Hepatocyte (in vitro differentiated cells): Measurements from ENCODE around the gene NKAIN2. TPM values are rescaled to one million over a fixed set of nuclear protein-coding genes. Genes with fewer than 3 reads are reported as not detected.

Experiments used
- DNase-seq: peaks from one replicate; pipeline ENCODE4 v3.0.0-alpha.2; 2016; ENCODE audit warnings: low spot score
- H2AFZ ChIP-seq: fragments of 200-600 bp; sonication (generic); 2 replicates; pipeline ENCODE4 v1.6.0; 2016; ENCODE audit warnings: antibody characterized with exemption, mild to moderate bottlenecking
- H3K27ac ChIP-seq: fragments of 200-600 bp; sonication (generic); 2 replicates; pipeline ENCODE4 v1.5.1; 2016; ENCODE audit warnings: mild to moderate bottlenecking
- H3K27me3 ChIP-seq: fragments of 200-600 bp; sonication (generic); 2 replicates; pipeline ENCODE4 v1.6.1; 2016
- H3K36me3 ChIP-seq: fragments of 200-600 bp; sonication (generic); replicated peaks from 2 replicates; pipeline ENCODE4 v1.5.1; 2016; ENCODE audit warnings: low read depth; ENCODE audit not compliant: insufficient read depth
- H3K4me1 ChIP-seq: fragments of 200-600 bp; sonication (generic); 2 replicates; pipeline ENCODE4 v1.5.1; 2016; ENCODE audit warnings: mild to moderate bottlenecking, moderate library complexity; ENCODE audit not compliant: insufficient read depth
- H3K4me2 ChIP-seq: fragments of 200-600 bp; sonication (generic); 2 replicates; pipeline ENCODE4 v1.6.0; 2016
- H3K4me3 ChIP-seq: fragments of 200-600 bp; sonication (generic); 2 replicates; pipeline ENCODE4 v1.5.1; 2016; ENCODE audit warnings: mild to moderate bottlenecking
- H3K79me2 ChIP-seq: fragments of 200-600 bp; sonication (generic); 2 replicates; pipeline ENCODE4 v1.6.0; 2017; ENCODE audit warnings: mild to moderate bottlenecking
- H3K9me2 ChIP-seq: fragments of 200-600 bp; sonication (generic); replicated peaks from 2 replicates; pipeline ENCODE4 v1.6.0; 2017; ENCODE audit warnings: mild to moderate bottlenecking; ENCODE audit not compliant: insufficient read depth
- H3K9me3 ChIP-seq: fragments of 200-600 bp; sonication (generic); 2 replicates; pipeline ENCODE4 v1.5.1; 2016; ENCODE audit warnings: low read depth, mild to moderate bottlenecking
- H4K20me1 ChIP-seq: fragments of 200-600 bp; sonication (generic); 2 replicates; pipeline ENCODE4 v1.6.0; 2016; ENCODE audit warnings: mild to moderate bottlenecking; ENCODE audit not compliant: insufficient read depth, poor library complexity, severe bottlenecking
- CTCF ChIP-seq: fragments of 200-600 bp; sonication (generic); IDR thresholded peaks from 2 replicates; pipeline ENCODE4 v1.5.1; 2016; ENCODE audit warnings: antibody characterized with exemption, mild to moderate bottlenecking; ENCODE audit not compliant: poor library complexity
- EZH2 ChIP-seq: fragments of 200-600 bp; sonication (generic); IDR thresholded peaks from 2 replicates; pipeline ENCODE4 v1.6.1; 2016; ENCODE audit warnings: antibody characterized with exemption, mild to moderate bottlenecking, borderline replicate concordance
- EZH2phosphoT487 ChIP-seq: fragments of 200-600 bp; sonication (generic); IDR thresholded peaks from one replicate; pipeline ENCODE4 v1.6.1; 2018; ENCODE audit warnings: antibody characterized with exemption, mild to moderate bottlenecking, low read depth, moderate library complexity; ENCODE audit not compliant: unreplicated experiment, severe bottlenecking
- WGBS: methylation state at CpG from one replicate; pipeline ENCODE4 v1.1.6; 2016; ENCODE audit warnings: low lambda C conversion rate; ENCODE audit errors: missing lambda C conversion rate; 5-methylcytosine and 5-hydroxymethylcytosine counted together
- polyA plus RNA-seq: library from polyadenylated mRNA; unstranded; fragments of >200 nt; fragmentation: Nextera tagmentation; extraction: Ambion mirVana; gene quantifications from 2 replicates; pipeline ENCODE4 v1.2.1, GENCODE V29; 2016
- total RNA-seq: library from RNA; depleted of rRNA; stranded (reverse); fragments of >200 nt; gene quantifications from 2 replicates; pipeline ENCODE4 v1.2.3, GENCODE V29; 2014

The NKAIN2 gene
- total and polyA plus RNA-seq, 2 experiments from 2014 or later = 0.48 to 2.6 TPM

GRCh38 chr6:124684621-124685020, 881.0 kb downstream of the NKAIN2 start:
- Histone ChIP-seq H4K20me1 (no peaks in the 10 kb centered on the region), H3K4me3 (no peak overlapping the region), H3K9me3 (no peaks in the 10 kb centered on the region), H3K4me2 (no peak overlapping the region), H2AFZ (no peak overlapping the region), H3K4me1 (no peaks in the 10 kb centered on the region), H3K27ac (no peak overlapping the region), H3K79me2 (no peaks in the 10 kb centered on the region), H3K36me3 (no peaks in the 10 kb centered on the region), H3K27me3 (no peaks in the 10 kb centered on the region), H3K9me2 (no peaks in the 10 kb centered on the region)
- 72% methylated on average over 2 of the region's 2 CpGs for WGBS
- DNase-seq = no peak
- TF ChIP-seq EZH2phosphoT487 (no peak), CTCF (no peak), EZH2 (no peak)

GRCh38 chr6:124688369-124688768, 884.7 kb downstream of the NKAIN2 start:
- Histone ChIP-seq H3K36me3 (no peaks in the 10 kb centered on the region), H3K4me2 (no peak overlapping the region), H3K4me1 (no peaks in the 10 kb centered on the region), H3K27ac (no peak overlapping the region), H4K20me1 (no peaks in the 10 kb centered on the region), H3K9me3 (no peaks in the 10 kb centered on the region), H2AFZ (no peak overlapping the region), H3K9me2 (no peaks in the 10 kb centered on the region), H3K27me3 (no peaks in the 10 kb centered on the region), H3K79me2 (no peaks in the 10 kb centered on the region), H3K4me3 (no peak overlapping the region)
- no peak for DNase-seq
- TF ChIP-seq EZH2phosphoT487 = no peak
- no peak for TF ChIP-seq CTCF
- TF ChIP-seq EZH2 = no peak

GRCh38 chr6:124694139-124694705, 890.6 kb downstream of the NKAIN2 start:
- H3K4me3 ChIP-seq = no peak overlapping the region
- DNase-seq = no peak
- H3K4me2 ChIP-seq = no peak overlapping the region
- no peaks in the 10 kb centered on the region for H3K27me3 ChIP-seq
- 89% methylated on average over 4 of the region's 4 CpGs for WGBS
- no peaks in the 10 kb centered on the region for H3K36me3 ChIP-seq
- H2AFZ ChIP-seq = no peak overlapping the region
- no peaks in the 10 kb centered on the region for H4K20me1 ChIP-seq
- H3K27ac ChIP-seq = no peak overlapping the region
- H3K4me1 ChIP-seq = no peaks in the 10 kb centered on the region
- no peaks in the 10 kb centered on the region for H3K9me2 ChIP-seq
- H3K9me3 ChIP-seq = no peaks in the 10 kb centered on the region
- H3K79me2 ChIP-seq = no peaks in the 10 kb centered on the region
- TF ChIP-seq EZH2 = no peak
- TF ChIP-seq CTCF = no peak
- TF ChIP-seq EZH2phosphoT487 = no peak

GRCh38 chr6:124699038-124699437, 895.4 kb downstream of the NKAIN2 start:
- Histone ChIP-seq H3K4me3 (no peak overlapping the region), H3K9me2 (no peaks in the 10 kb centered on the region), H3K4me2 (no peak overlapping the region), H3K4me1 (no peaks in the 10 kb centered on the region), H3K79me2 (no peaks in the 10 kb centered on the region), H3K36me3 (no peaks in the 10 kb centered on the region), H3K27ac (no peak overlapping the region), H2AFZ (no peak overlapping the region), H3K9me3 (no peaks in the 10 kb centered on the region), H4K20me1 (no peaks in the 10 kb centered on the region), H3K27me3 (no peaks in the 10 kb centered on the region)
- no peak for DNase-seq
- no peak for TF ChIP-seq CTCF
- TF ChIP-seq EZH2phosphoT487 = no peak
- TF ChIP-seq EZH2 = no peak
- WGBS = 85% methylated on average over 2 of the region's 2 CpGs
